BE2C (cell line): ENCODE results near the gene ZFYVE21.

Experiments used
- DNase-seq: peaks from one replicate; pipeline ENCODE4 v3.0.0-alpha.2; 2020
- H3K27me3 ChIP-seq: fragments of 250-450 bp; sonication (Bioruptor Pico); 2 replicates; pipeline ENCODE4 v1.5.1; 2020; ENCODE audit warnings: mild to moderate bottlenecking
- H3K36me3 ChIP-seq: fragments of 250-450 bp; sonication (Bioruptor Pico); 2 replicates; pipeline ENCODE4 v1.5.1; 2020; ENCODE audit warnings: mild to moderate bottlenecking
- H3K4me1 ChIP-seq: fragments of 250-450 bp; sonication (Bioruptor Pico); 2 replicates; pipeline ENCODE4 v1.5.1; 2020
- H3K4me3 ChIP-seq: 2 replicates; pipeline ENCODE4 v1.5.1; 2011; ENCODE audit warnings: low read depth, low read length
- H3K9me3 ChIP-seq: fragments of 250-450 bp; sonication (Bioruptor Pico); 2 replicates; pipeline ENCODE4 v1.5.1; 2020
- TF ChIP-seq, protein P1 (sequence below): IDR thresholded peaks from 2 replicates; pipeline ENCODE4 v1.5.1; 2012; ENCODE audit warnings: mild to moderate bottlenecking, low read depth, low read length

The ZFYVE21 gene

DNA sequence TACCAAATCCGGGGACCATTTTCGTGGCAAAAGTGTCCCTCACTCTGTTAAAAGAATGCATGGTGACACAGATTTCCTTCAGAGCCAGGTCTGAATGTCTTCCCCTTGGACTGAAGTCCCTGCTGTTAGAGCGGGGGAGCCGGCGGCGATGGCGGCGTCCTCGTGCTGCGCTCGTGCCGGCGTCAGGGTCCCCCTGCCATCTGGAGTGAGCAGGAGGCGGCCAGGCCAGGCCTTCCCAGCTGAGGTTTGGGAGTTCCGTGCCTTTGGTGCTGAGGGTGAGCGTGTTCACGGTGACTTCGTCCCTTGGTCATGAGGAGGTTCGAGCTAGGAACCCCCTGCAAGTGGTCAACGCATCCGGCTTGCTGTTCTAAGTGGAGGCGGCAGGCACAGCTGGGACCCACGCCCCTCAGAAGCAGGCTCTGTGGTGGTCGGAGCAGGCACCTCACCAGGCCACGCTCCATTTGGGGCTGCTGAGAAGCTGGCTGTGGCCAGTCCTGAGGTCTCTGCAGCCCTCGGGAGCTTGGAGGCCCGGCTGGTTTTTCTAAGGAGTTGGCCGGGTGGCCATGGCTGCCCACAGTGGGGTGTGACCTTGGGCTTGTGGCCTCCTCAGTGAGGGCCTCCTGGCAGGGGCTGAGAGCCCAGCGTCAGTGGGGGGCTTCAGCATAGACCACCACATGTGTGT lies 9.5 kb downstream of the ZFYVE21 start:
- no peak for DNase-seq
- Histone ChIP-seq H3K36me3 (peaks cover 16% of the 10 kb centered on the region), H3K9me3 (no peaks in the 10 kb centered on the region), H3K4me1 (peaks cover 9% of the 10 kb centered on the region), H3K4me3 (no peak overlapping the region), H3K27me3 (no peaks in the 10 kb centered on the region)
- TF ChIP-seq, protein P1, sequence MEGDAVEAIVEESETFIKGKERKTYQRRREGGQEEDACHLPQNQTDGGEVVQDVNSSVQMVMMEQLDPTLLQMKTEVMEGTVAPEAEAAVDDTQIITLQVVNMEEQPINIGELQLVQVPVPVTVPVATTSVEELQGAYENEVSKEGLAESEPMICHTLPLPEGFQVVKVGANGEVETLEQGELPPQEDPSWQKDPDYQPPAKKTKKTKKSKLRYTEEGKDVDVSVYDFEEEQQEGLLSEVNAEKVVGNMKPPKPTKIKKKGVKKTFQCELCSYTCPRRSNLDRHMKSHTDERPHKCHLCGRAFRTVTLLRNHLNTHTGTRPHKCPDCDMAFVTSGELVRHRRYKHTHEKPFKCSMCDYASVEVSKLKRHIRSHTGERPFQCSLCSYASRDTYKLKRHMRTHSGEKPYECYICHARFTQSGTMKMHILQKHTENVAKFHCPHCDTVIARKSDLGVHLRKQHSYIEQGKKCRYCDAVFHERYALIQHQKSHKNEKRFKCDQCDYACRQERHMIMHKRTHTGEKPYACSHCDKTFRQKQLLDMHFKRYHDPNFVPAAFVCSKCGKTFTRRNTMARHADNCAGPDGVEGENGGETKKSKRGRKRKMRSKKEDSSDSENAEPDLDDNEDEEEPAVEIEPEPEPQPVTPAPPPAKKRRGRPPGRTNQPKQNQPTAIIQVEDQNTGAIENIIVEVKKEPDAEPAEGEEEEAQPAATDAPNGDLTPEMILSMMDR: no peak

DNA sequence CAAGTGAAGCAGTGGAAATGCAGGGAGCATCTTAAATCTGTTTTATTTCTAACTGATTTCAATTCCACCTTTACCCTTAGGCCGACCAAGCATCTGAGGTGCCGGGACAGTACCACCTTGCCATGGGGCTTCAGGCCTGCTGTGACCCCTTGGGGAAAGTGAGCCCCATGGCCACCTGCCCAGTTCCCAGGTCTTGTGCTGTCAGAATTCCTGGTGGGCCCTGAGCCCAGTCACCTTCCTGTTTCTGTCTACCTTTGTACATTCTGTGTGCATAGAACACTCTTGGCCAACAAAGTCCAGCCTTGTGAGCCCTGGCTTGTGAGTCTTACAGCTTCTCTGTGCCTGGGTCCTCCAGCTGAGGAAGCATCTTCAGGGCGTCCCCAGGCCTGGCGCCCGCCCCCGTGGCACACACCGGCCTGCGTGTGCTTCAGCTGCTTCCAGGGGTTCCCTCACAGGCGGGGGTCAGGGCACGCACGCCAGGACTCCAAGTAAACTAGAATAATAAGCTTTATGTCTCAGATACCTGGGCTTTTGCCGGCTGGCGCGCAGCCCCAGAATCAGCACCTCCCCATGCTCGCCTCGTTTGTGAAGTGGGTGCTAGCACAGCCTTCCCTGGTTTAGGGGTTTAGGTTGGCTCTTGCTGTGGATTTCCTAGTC lies 10.3 kb downstream of the ZFYVE21 start:
- TF ChIP-seq, protein P1: no peak
- H3K9me3 ChIP-seq: no peaks in the 10 kb centered on the region
- peaks cover 22% of the 10 kb centered on the region for H3K36me3 ChIP-seq
- no peak for DNase-seq
- no peak overlapping the region for H3K4me3 ChIP-seq
- H3K27me3 ChIP-seq: no peaks in the 10 kb centered on the region
- peaks cover 13% of the 10 kb centered on the region for H3K4me1 ChIP-seq

DNA sequence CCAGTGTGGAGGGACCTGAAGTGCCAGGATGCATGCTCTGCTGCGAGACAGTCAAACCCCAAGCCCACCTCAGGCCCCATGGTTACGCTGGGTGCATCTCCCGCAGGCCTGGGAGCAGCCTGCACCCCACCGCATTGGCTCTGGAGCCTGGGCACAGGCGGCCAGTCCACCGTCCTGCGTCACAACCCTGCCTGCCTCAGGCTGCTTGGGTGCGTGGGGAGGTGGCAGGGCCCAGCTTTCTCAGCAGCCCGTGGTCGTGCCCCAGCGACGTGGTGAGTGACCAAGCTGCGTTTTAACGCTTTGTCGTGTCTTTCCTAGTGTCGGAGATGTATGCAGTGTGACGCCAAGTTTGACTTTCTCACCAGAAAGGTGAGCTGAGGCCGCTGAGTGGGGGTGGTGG lies 10.9 kb downstream of the ZFYVE21 start:
- Histone ChIP-seq H3K4me3 (no peak overlapping the region), H3K27me3 (no peaks in the 10 kb centered on the region), H3K36me3 (peaks cover 23% of the 10 kb centered on the region), H3K4me1 (peaks cover 13% of the 10 kb centered on the region), H3K9me3 (no peaks in the 10 kb centered on the region)
- TF ChIP-seq, protein P1: no peak
- no peak for DNase-seq

DNA sequence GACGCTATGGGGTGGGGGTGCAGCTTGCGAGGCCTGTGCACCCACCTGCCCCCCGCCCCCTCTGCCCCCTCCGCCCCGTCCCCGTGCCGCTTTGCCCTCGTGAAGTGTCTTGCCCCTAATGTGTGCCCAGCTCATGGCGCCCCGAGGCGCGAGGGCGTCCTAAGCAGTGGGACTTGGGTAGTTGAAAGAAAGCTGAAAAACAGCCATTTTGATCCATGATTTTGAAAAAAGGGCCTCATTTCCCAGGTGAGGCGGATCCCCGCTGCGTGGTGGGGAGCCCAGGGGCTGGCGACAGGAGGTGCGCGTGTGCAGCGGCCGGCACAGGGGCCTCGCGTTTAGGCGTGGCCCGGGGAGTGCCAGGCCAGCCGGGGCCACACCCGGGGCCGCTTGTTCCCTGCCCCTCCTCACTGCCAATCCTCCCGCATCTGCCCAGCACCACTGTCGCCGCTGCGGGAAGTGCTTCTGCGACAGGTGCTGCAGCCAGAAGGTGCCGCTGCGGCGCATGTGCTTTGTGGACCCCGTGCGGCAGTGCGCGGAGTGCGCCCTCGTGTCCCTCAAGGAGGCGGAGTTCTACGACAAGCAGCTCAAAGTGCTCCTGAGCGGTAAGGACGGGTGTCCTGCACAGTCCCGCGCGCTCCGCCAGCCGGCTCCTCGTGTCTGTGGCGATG lies 11.8 kb downstream of the ZFYVE21 start:
- TF ChIP-seq, protein P1: peak; percentile 42
- peaks cover 33% of the 10 kb centered on the region for H3K36me3 ChIP-seq
- H3K9me3 ChIP-seq: no peaks in the 10 kb centered on the region
- H3K4me1 ChIP-seq: peaks cover 13% of the 10 kb centered on the region
- H3K4me3 ChIP-seq: no peak overlapping the region
- no peaks in the 10 kb centered on the region for H3K27me3 ChIP-seq
- peak; percentile 75 for DNase-seq

DNA sequence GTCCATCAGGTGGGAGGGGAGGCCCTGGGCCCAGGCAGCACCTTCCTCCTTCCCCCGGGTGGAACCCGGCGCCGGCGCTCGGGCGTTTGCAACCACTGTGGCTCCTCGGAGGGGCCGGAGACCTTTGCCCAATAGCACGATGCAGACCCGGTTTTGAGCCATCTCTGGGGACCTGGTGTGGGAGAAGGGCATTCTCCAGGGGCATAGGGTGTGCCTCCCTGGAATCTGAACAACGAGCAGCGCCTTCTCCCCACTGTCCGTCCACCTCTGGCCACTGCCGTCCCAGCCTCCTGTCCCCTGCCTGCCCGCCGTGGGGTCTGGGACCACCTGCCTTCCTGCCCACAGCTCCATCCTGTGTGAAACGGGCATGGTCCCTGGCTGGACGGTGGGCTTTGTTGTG lies 12.5 kb downstream of the ZFYVE21 start:
- no peak for DNase-seq
- no peak overlapping the region for H3K4me3 ChIP-seq
- peaks cover 40% of the 10 kb centered on the region for H3K36me3 ChIP-seq
- H3K9me3 ChIP-seq: no peaks in the 10 kb centered on the region
- H3K4me1 ChIP-seq: peaks cover 13% of the 10 kb centered on the region
- no peaks in the 10 kb centered on the region for H3K27me3 ChIP-seq
- TF ChIP-seq, protein P1: no peak

DNA sequence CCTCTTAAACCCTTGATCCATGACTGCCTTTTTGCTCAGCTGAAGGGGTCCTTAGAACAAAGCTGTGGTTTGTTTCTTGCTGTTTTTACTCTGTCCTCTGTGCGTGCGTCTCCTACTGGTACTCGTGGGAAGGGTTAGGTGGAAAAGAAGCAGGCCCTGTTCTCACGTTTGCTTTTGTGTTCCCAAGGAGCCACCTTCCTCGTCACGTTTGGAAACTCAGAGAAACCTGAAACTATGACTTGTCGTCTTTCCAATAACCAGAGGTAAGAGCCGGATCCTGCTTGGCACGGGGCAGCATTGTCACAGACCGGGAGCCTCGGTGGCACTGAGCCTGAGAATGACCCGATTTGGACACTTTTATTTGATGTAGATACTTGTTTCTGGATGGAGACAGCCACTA lies 13.1 kb downstream of the ZFYVE21 start:
- peaks cover 46% of the 10 kb centered on the region for H3K36me3 ChIP-seq

More for the DNA sequence above, 13.1 kb downstream of the ZFYVE21 start:
- TF ChIP-seq, protein P1: no peak
- H3K9me3 ChIP-seq: no peaks in the 10 kb centered on the region
- peaks cover 13% of the 10 kb centered on the region for H3K4me1 ChIP-seq
- H3K27me3 ChIP-seq: no peaks in the 10 kb centered on the region
- DNase-seq: no peak
- no peak overlapping the region for H3K4me3 ChIP-seq
